Measurements from ENCODE around the gene SSTR5.

GRCh38 chr16:1049976-1050247 is 22.6 kb upstream of the SSTR5 start:
- TF ChIP-seq CTCF (IDR thresholded peaks at IDR 0.05) (no peak), POLR2A (IDR thresholded peaks at IDR 0.05) (no peak)

Measured in uterus (tissue), 2 donors.